K562 (cell line): ENCODE results near the gene TOMM6.

Experiments used
- MAFK ChIP-seq: IDR thresholded peaks from 2 replicates; pipeline ENCODE4 v1.6.1; 2011; ENCODE audit warnings: low read length, improper control_type of control experiment
- POLR2A ChIP-seq: fragments of 450-650 bp; conservative IDR thresholded peaks from 2 replicates; pipeline ENCODE4 v1.6.1; 2016
- POLR2AphosphoS5 ChIP-seq: IDR thresholded peaks from 2 replicates; pipeline ENCODE4 v1.6.1; 2011; ENCODE audit warnings: mild to moderate bottlenecking, low read depth, low read length, moderate library complexity; ENCODE audit not compliant: control insufficient read depth, insufficient read depth
- RFX7 ChIP-seq: fragments of 250-450 bp; sonication (Bioruptor Pico); IDR thresholded peaks from 2 replicates; pipeline ENCODE4 v1.5.1; 2021; ENCODE audit warnings: mild to moderate bottlenecking
- SRSF9 ChIP-seq: fragments of 200-400 bp; formaldehyde crosslinking; IDR thresholded peaks from 2 replicates; pipeline ENCODE4 v1.6.1; 2017; ENCODE audit warnings: low read depth, low read length, borderline replicate concordance
- YY1 ChIP-seq, 3 experiments: IDR thresholded peaks; 2 replicates each; pipeline ENCODE4 v1.6.1; 2011; ENCODE audit warnings: low read length in 2 of 3, mild to moderate bottlenecking in 2 of 3, moderate library complexity in 2 of 3, borderline replicate concordance in 1 of 3, control low read depth in 1 of 3, low read depth in 1 of 3; ENCODE audit not compliant: insufficient read depth in 3 of 3, insufficient replicate concordance in 2 of 3, control insufficient read depth in 1 of 3, insufficient read length in 1 of 3; ENCODE audit errors: extremely low read depth in 1 of 3
- TF ChIP-seq, protein P1 (sequence below): fragments of 450-650 bp; IDR thresholded peaks from 2 replicates; pipeline ENCODE4 v1.6.1; 2016; ENCODE audit warnings: borderline replicate concordance
- TF ChIP-seq, protein P2 (sequence below): fragments of 250-450 bp; sonication (Bioruptor Pico); IDR thresholded peaks from 2 replicates; pipeline ENCODE4 v1.5.0; 2021; ENCODE audit warnings: mild to moderate bottlenecking, moderate library complexity
- TF ChIP-seq, protein P3 (sequence below), 3 experiments: IDR thresholded peaks in 2 of 3; conservative IDR thresholded peaks in 1 of 3; 2 replicates each; pipeline ENCODE4 v1.5.1; 2011 to 2012; ENCODE audit warnings: low read length in 3 of 3, mild to moderate bottlenecking in 3 of 3, control low read depth in 2 of 3, improper control_type of control experiment in 1 of 3, inconsistent platforms in 1 of 3, low read depth in 1 of 3, mixed read lengths in 1 of 3, moderate library complexity in 1 of 3; ENCODE audit not compliant: insufficient read depth in 2 of 3
- TF ChIP-seq, protein P4 (sequence below): sonication (generic); formaldehyde crosslinking; IDR thresholded peaks from 2 replicates; pipeline ENCODE4 v1.9.0; 2022; ENCODE audit warnings: mild to moderate bottlenecking, missing genetic modification reagents

DNA sequence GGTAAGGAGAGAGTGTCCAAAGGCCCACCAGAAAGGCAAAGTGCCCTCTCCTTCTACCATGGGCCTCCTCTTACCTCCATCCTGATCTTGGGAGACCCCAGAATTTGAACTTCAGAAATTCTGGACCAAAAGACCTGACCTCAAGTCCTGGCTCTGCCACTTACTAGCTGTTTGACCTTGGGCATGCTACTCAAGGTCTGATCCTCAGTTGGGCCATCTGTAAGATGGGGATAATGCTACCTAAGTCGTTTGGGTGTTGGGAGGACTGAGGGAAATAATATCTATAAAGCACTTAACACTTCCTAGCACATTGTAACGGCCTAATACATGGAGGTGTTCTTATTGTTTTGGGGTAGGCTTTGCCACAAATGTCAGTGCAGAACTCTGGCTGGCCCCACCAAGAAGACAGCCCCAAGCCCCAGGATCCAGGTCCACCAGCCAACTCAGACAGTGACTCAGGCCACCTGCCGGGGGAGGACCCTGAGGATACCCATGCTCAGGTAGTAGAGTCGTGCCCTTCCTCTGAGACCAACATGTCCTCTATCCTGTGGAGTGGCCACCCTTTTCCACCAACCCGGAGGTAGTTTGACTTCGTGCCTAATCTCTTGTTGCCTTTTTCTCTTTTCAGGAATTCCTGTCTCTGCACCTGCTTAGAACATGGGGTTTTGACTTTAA, 4.3 kb upstream of the TOMM6 start:
- no peak for TF ChIP-seq YY1 (IDR thresholded peaks at IDR 0.05; ENCODE audit: borderline replicate concordance in 1 of 3, control insufficient read depth in 1 of 3, extremely low read depth in 1 of 3, insufficient read depth in 3 of 3, insufficient read length in 1 of 3, insufficient replicate concordance in 2 of 3, low read depth in 1 of 3, low read length in 2 of 3)
- TF ChIP-seq POLR2A, result no peak
- no peak for TF ChIP-seq SRSF9
- TF ChIP-seq, protein P1, sequence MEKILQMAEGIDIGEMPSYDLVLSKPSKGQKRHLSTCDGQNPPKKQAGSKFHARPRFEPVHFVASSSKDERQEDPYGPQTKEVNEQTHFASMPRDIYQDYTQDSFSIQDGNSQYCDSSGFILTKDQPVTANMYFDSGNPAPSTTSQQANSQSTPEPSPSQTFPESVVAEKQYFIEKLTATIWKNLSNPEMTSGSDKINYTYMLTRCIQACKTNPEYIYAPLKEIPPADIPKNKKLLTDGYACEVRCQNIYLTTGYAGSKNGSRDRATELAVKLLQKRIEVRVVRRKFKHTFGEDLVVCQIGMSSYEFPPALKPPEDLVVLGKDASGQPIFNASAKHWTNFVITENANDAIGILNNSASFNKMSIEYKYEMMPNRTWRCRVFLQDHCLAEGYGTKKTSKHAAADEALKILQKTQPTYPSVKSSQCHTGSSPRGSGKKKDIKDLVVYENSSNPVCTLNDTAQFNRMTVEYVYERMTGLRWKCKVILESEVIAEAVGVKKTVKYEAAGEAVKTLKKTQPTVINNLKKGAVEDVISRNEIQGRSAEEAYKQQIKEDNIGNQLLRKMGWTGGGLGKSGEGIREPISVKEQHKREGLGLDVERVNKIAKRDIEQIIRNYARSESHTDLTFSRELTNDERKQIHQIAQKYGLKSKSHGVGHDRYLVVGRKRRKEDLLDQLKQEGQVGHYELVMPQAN, result no peak
- TF ChIP-seq MAFK, result no peak
- no peak for TF ChIP-seq RFX7
- TF ChIP-seq, protein P2, sequence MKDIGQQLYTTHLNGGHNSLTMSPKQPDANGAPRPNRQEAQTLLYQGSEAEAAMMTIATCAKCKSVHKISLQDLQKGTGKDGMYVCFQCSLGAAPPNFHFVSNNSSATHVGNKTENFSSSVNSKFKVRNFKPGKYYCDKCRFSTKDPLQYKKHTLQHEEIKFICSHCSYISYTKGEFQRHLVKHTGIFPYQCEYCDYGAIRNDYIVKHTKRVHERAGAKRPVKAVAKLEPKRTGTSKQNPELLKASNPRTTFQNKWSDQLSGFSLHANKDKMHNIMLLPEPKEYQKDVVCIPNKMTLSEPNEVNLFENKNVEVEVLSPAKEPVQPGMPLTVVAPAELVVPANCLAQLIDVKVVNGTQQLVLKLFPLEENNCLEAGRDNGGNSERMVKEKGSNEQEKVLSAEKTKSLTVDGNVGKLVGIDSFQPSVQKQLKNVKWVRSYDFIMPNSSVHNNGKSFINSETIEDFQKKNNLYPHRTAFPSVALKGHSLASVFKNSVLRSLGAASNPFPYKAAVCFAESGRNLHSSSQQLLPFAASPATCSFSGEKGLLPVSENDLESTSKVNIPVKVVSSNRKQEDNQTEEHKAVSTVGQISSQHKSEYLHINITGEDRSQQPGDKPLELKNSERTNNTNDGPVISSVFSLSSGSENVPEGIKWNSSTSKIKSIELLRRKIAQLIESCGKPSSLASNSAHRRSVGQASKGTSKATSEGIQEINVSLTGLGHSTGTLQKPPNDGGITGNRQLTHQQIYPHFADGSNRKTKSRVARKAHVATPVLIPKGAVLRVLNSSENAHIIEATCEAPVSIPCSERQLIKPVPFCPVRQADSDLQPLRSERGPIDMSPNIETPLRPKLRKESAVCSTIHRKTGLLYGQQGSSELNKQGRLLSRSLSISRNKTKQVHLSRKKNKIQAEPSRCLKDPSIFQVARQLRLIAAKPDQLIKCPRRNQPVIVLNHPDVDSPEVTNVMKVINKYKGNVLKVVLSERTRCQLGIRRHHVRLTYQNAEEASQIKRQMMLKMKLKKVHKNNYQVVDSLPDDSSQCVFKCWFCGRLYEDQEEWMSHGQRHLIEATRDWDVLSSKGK (CRISPR knock-in tag), result no peak
- TF ChIP-seq, protein P3, sequence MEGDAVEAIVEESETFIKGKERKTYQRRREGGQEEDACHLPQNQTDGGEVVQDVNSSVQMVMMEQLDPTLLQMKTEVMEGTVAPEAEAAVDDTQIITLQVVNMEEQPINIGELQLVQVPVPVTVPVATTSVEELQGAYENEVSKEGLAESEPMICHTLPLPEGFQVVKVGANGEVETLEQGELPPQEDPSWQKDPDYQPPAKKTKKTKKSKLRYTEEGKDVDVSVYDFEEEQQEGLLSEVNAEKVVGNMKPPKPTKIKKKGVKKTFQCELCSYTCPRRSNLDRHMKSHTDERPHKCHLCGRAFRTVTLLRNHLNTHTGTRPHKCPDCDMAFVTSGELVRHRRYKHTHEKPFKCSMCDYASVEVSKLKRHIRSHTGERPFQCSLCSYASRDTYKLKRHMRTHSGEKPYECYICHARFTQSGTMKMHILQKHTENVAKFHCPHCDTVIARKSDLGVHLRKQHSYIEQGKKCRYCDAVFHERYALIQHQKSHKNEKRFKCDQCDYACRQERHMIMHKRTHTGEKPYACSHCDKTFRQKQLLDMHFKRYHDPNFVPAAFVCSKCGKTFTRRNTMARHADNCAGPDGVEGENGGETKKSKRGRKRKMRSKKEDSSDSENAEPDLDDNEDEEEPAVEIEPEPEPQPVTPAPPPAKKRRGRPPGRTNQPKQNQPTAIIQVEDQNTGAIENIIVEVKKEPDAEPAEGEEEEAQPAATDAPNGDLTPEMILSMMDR (IDR thresholded peaks at IDR 0.05 in 2 of 3, conservative IDR thresholded peaks at IDR 0.05 in 1 of 3; ENCODE audit: insufficient read depth in 2 of 3, low read depth in 1 of 3, low read length in 3 of 3), result no peak
- TF ChIP-seq POLR2AphosphoS5, result no peak
- TF ChIP-seq, protein P4, sequence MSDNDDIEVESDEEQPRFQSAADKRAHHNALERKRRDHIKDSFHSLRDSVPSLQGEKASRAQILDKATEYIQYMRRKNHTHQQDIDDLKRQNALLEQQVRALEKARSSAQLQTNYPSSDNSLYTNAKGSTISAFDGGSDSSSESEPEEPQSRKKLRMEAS (CRISPR knock-in tag), result no peak
